ENCODE results near the gene CFAP53. TPM values are rescaled to one million over a fixed set of nuclear protein-coding genes. Genes with fewer than 3 reads are reported as not detected.
"Not testable (repeated sequence)": the region's sequence is repeated elsewhere in the genome, so short reads cannot be mapped to it uniquely, and the experiment has no call there.

CFAP53 gene
- polyA plus RNA-seq, 1 donor from 2014 or later = 0.64 TPM

GRCh38 chr18:50289108-50289443, 22.8 kb upstream of the CFAP53 start:
- Histone ChIP-seq H3K9me2 (ENCODE audit: insufficient read depth, low read length) (peaks cover 4% of the 10 kb centered on the region), H4K20me1 (ENCODE audit: insufficient read depth) (no peaks in the 10 kb centered on the region), H3K4me3 (ENCODE audit: low read length) (no peak overlapping the region), H3K27me3 (ENCODE audit: insufficient read depth, low read depth, low read length) (no peaks in the 10 kb centered on the region), H3K9me3 (ENCODE audit: low read length) (no peaks in the 10 kb centered on the region), H3K9ac (ENCODE audit: low read length) (no peak overlapping the region), H2AFZ (ENCODE audit: low read depth, low read length) (no peak overlapping the region), H3F3A (ENCODE audit: insufficient read depth, low read length, poor library complexity, severe bottlenecking) (no peaks in the 10 kb centered on the region), H3K36me3 (ENCODE audit: insufficient read depth, low read length) (no peaks in the 10 kb centered on the region), H3K79me2 (replicated peaks; ENCODE audit: insufficient read depth, low read length) (no peaks in the 10 kb centered on the region), H3K27ac (ENCODE audit: low read length) (no peak overlapping the region), H3K4me2 (ENCODE audit: low read length) (no peak overlapping the region)
- no peak for TF ChIP-seq CTCF (IDR thresholded peaks at IDR 0.05; ENCODE audit: poor library complexity, severe bottlenecking)
- no peak for TF ChIP-seq EZH2 (IDR thresholded peaks at IDR 0.05; ENCODE audit: borderline replicate concordance, insufficient read depth, low read length, poor library complexity, severe bottlenecking)
- TF ChIP-seq SMC3 (conservative IDR thresholded peaks at IDR 0.05; ENCODE audit: poor library complexity) = no peak
- no peak for TF ChIP-seq MXI1 (conservative IDR thresholded peaks at IDR 0.05; ENCODE audit: poor library complexity, severe bottlenecking)
- no peak for TF ChIP-seq RAD21 (conservative IDR thresholded peaks at IDR 0.05)
- TF ChIP-seq POLR2AphosphoS5 (IDR thresholded peaks at IDR 0.05) = no peak
- TF ChIP-seq TAF1 (IDR thresholded peaks at IDR 0.05; ENCODE audit: low read depth) = no peak
- no peak for TF ChIP-seq EP300 (conservative IDR thresholded peaks at IDR 0.05; ENCODE audit: poor library complexity, severe bottlenecking)

GRCh38 chr18:50288348-50289107, 22.2 kb upstream of the CFAP53 start:
- H3K4me2 ChIP-seq (ENCODE audit: low read length) = peak overlapping the region; percentile 88
- not testable (repeated sequence) for H3K36me3 ChIP-seq (ENCODE audit: insufficient read depth, low read length); H3K79me2 ChIP-seq (replicated peaks; ENCODE audit: insufficient read depth, low read length); H3K9me3 ChIP-seq (ENCODE audit: low read length); H3F3A ChIP-seq (ENCODE audit: insufficient read depth, low read length, poor library complexity, severe bottlenecking); H4K20me1 ChIP-seq (ENCODE audit: insufficient read depth); H3K9me2 ChIP-seq (ENCODE audit: insufficient read depth, low read length); H3K27me3 ChIP-seq (ENCODE audit: insufficient read depth, low read depth, low read length)
- H3K27ac ChIP-seq (ENCODE audit: low read length) = peak overlapping the region; percentile 92
- peak overlapping the region; percentile 91 for H3K4me3 ChIP-seq (ENCODE audit: low read length)
- peak overlapping the region; percentile 73 for H3K9ac ChIP-seq (ENCODE audit: low read length)
- H2AFZ ChIP-seq (ENCODE audit: low read depth, low read length) = peak overlapping the region; percentile 66

- Histone ChIP-seq H3K79me2 (replicated peaks; ENCODE audit: insufficient read depth, low read length) (no peaks in the 10 kb centered on the region), H3K36me3 (ENCODE audit: insufficient read depth, low read length) (no peaks in the 10 kb centered on the region), H3K27ac (ENCODE audit: low read length) (peak within 1 kb of the TSS; percentile 92), H4K20me1 (ENCODE audit: insufficient read depth) (no peaks in the 10 kb centered on the region), H3K27me3 (ENCODE audit: insufficient read depth, low read depth, low read length) (no peaks in the 10 kb centered on the region), H2AFZ (ENCODE audit: low read depth, low read length) (peak within 1 kb of the TSS; percentile 66), H3K9ac (ENCODE audit: low read length) (peak within 1 kb of the TSS; percentile 73), H3F3A (ENCODE audit: insufficient read depth, low read length, poor library complexity, severe bottlenecking) (no peaks in the 10 kb centered on the region), H3K4me2 (ENCODE audit: low read length) (peak within 1 kb of the TSS; percentile 88), H3K9me3 (ENCODE audit: low read length) (no peaks in the 10 kb centered on the region), H3K4me3 (ENCODE audit: low read length) (peak within 1 kb of the TSS; percentile 91), H3K9me2 (ENCODE audit: insufficient read depth, low read length) (peaks cover 4% of the 10 kb centered on the region)
- peak; percentile 40 for TF ChIP-seq TAF1 (IDR thresholded peaks at IDR 0.05; ENCODE audit: low read depth)
- peak; percentile 48 for TF ChIP-seq EP300 (conservative IDR thresholded peaks at IDR 0.05; ENCODE audit: poor library complexity, severe bottlenecking)
- peak; percentile 65 for TF ChIP-seq RAD21 (conservative IDR thresholded peaks at IDR 0.05)
- peak; percentile 78 for TF ChIP-seq SMC3 (conservative IDR thresholded peaks at IDR 0.05; ENCODE audit: poor library complexity)
- TF ChIP-seq POLR2AphosphoS5 (IDR thresholded peaks at IDR 0.05) = peak; percentile 69
- TF ChIP-seq MXI1 (conservative IDR thresholded peaks at IDR 0.05; ENCODE audit: poor library complexity, severe bottlenecking) = peak; percentile 90
- peak; percentile 89 for TF ChIP-seq CTCF (IDR thresholded peaks at IDR 0.05; ENCODE audit: poor library complexity, severe bottlenecking)
- peak; percentile 32 for TF ChIP-seq REST (IDR thresholded peaks at IDR 0.05; ENCODE audit: borderline replicate concordance)
- TF ChIP-seq EZH2 (IDR thresholded peaks at IDR 0.05; ENCODE audit: borderline replicate concordance, insufficient read depth, low read length, poor library complexity, severe bottlenecking) = no peak
Observed at GRCh38 chr18:50287441-50288347, 21.4 kb upstream of the CFAP53 start, which contains the start of gene CXXC1. Gene CXXC1 (minus strand): TSS chr18:50287692. CDS start chr18:50287589, 103 bp downstream.
